Stomach (tissue), 9 donors: Measurements from ENCODE around the gene TMEM198. TPM values are rescaled to one million over a fixed set of nuclear protein-coding genes. Genes with fewer than 3 reads are reported as not detected.

Source experiments
- DNase-seq, 2 donors: peaks; one replicate each; pipeline versions ENCODE4 v3.0.0 to v3.0.0-alpha.2; 2013 to 2019
- H3K27ac ChIP-seq, 5 donors: fragments of 200-600 bp in 4 of 5; sonication (generic) in 4 of 5; one replicate each; pipeline ENCODE4 v1.5.1; 2013 to 2019; ENCODE audit warnings: mild to moderate bottlenecking in 1 of 5, moderate library complexity in 1 of 5
- H3K27me3 ChIP-seq, 3 donors: fragments of 200-600 bp; sonication (generic); one replicate each; pipeline ENCODE4 v1.5.1; 2017 to 2019; ENCODE audit warnings: mixed run types in 1 of 3
- H3K36me3 ChIP-seq, 4 donors: fragments of 200-600 bp; sonication (generic); 1 replicate in 3 of 4; 2 replicates in 1 of 4; pipeline ENCODE4 v1.5.1; 2016 to 2019
- H3K4me1 ChIP-seq, 4 donors: fragments of 200-600 bp; sonication (generic); one replicate each; pipeline ENCODE4 v1.5.1; 2016 to 2019
- H3K4me3 ChIP-seq, 4 donors: fragments of 200-600 bp; sonication (generic) in 3 of 4; one replicate each; pipeline ENCODE4 v1.5.1; 2016 to 2019; ENCODE audit warnings: mild to moderate bottlenecking in 1 of 4
- H3K9me3 ChIP-seq, 4 donors: fragments of 200-600 bp; sonication (generic); one replicate each; pipeline ENCODE4 v1.5.1; 2016 to 2019
- CTCF ChIP-seq, 7 experiments: fragments of 450-650 bp in 4 of 7; fragments of 200-600 bp in 3 of 7; sonication (generic) in 3 of 7; IDR thresholded peaks; one replicate each; pipeline ENCODE4 v1.5.1; 2016 to 2019; ENCODE audit warnings: antibody characterized with exemption in 7 of 7, control low read depth in 2 of 7, mild to moderate bottlenecking in 1 of 7
- EP300 ChIP-seq: sonication (generic); formaldehyde crosslinking; IDR thresholded peaks from one replicate; pipeline ENCODE4 v1.6.1; 2017; ENCODE audit warnings: antibody characterized with exemption
- POLR2A ChIP-seq, 4 donors: fragments of 450-650 bp; IDR thresholded peaks; one replicate each; pipeline ENCODE4 v1.6.1; 2016; ENCODE audit warnings: antibody characterized with exemption in 4 of 4, control low read depth in 2 of 4, mild to moderate bottlenecking in 1 of 4, moderate library complexity in 1 of 4
- POLR2AphosphoS5 ChIP-seq, 3 donors: sonication (generic); formaldehyde crosslinking; IDR thresholded peaks; one replicate each; pipeline ENCODE4 v1.6.1; 2016; ENCODE audit warnings: antibody characterized with exemption in 3 of 3
- WGBS, 5 donors: extraction: QIAGEN DNeasy Blood & Tissue Kit in 3 of 5; methylation state at CpG; one replicate each; pipeline versions ENCODE4 v1.1.5 to v1.1.7; 2013 to 2018; 5-methylcytosine and 5-hydroxymethylcytosine counted together
- intact Hi-C: fragments of 100-400 bp; cut with DNase I; formaldehyde crosslinking; loops from one replicate; pipeline ENCODE4 v1.15.1; 2023; ENCODE audit warnings: low total_unique reads
- polyA plus RNA-seq, 3 donors: library from polyadenylated mRNA; stranded (reverse); fragments of 200-250 nt; gene quantifications; one replicate each; pipeline ENCODE4 v1.2.3, GENCODE V29; 2013
- total RNA-seq, 5 donors: library from RNA; depleted of rRNA; stranded (reverse); fragments of >200 nt; gene quantifications; one replicate each; pipeline versions ENCODE4 v1.1.0 to v1.2.3, GENCODE V29; 2014 to 2016
- donor health status: healthy with polysubstance abuse.
- donor health status: Bipolar disorder and iron deficiency.
- donor health status: healthy.

The TMEM198 gene
- total and polyA plus RNA-seq, 8 donors, result 0.92 to 7.5 (median 2.4) TPM; not detected in 2

GRCh38 chr2:219562049-219563020, 18.5 kb downstream of the TMEM198 start:
- DNase-seq, result no peak
- H3K27ac ChIP-seq, result no peak overlapping the region
- peaks cover 0 to 61% (median 23%) of the 10 kb centered on the region in 4 donors for H3K36me3 ChIP-seq
- no peak for TF ChIP-seq CTCF (IDR thresholded peaks at IDR 0.05)
- 77 to 82% (median 81%) methylated on average over 24 to 35 of the region's 35 CpGs for WGBS, 5 donors
- no peaks in the 10 kb centered on the region for H3K9me3 ChIP-seq
- peaks cover 0 to 8% (median 0%) of the 10 kb centered on the region in 4 donors for H3K4me1 ChIP-seq
- H3K4me3 ChIP-seq, result no peak overlapping the region
- intact Hi-C loops, result no loop called here
- no peaks in the 10 kb centered on the region for H3K27me3 ChIP-seq

GRCh38 chr2:219563271-219563928, 19.6 kb downstream of the TMEM198 start:
- DNase-seq, result no peak
- no peak overlapping the region for H3K4me3 ChIP-seq
- no peaks in the 10 kb centered on the region for H3K27me3 ChIP-seq
- peaks cover 0 to 64% (median 31%) of the 10 kb centered on the region in 4 donors for H3K36me3 ChIP-seq
- peaks cover 0 to 8% (median 0%) of the 10 kb centered on the region in 4 donors for H3K4me1 ChIP-seq
- no peak overlapping the region for H3K27ac ChIP-seq
- H3K9me3 ChIP-seq, result no peaks in the 10 kb centered on the region
- WGBS, 5 donors, result 87 to 93% (median 90%) methylated on average over 19 to 20 of the region's 20 CpGs
- intact Hi-C loops, result no loop called here
- TF ChIP-seq POLR2A (IDR thresholded peaks at IDR 0.05), result no peak
- TF ChIP-seq POLR2AphosphoS5 (IDR thresholded peaks at IDR 0.05), result no peak
- no peak for TF ChIP-seq EP300
- TF ChIP-seq CTCF (IDR thresholded peaks at IDR 0.05), result no peak

GRCh38 chr2:219565130-219566080, 21.6 kb downstream of the TMEM198 start:
- Histone ChIP-seq H3K9me3 (no peaks in the 10 kb centered on the region), H3K4me3 (no peak overlapping the region), H3K36me3 (peaks cover 0 to 64% (median 31%) of the 10 kb centered on the region in 4 donors), H3K27me3 (peaks cover 0 to 8% (median 5%) of the 10 kb centered on the region in 3 donors), H3K4me1 (peaks cover 0 to 12% (median 9%) of the 10 kb centered on the region in 4 donors), H3K27ac (no peak overlapping the region)
- intact Hi-C loops, result no loop called here
- no peak for TF ChIP-seq POLR2A (IDR thresholded peaks at IDR 0.05)
- no peak for TF ChIP-seq EP300
- TF ChIP-seq CTCF (IDR thresholded peaks at IDR 0.05), result no peak
- TF ChIP-seq POLR2AphosphoS5 (IDR thresholded peaks at IDR 0.05), result no peak
- no peak for DNase-seq
- 83 to 91% (median 87%) methylated on average over 18 to 21 of the region's 21 CpGs for WGBS, 5 donors
